Measurements from ENCODE around the gene SLC35F4.

The SLC35F4 gene

GRCh38 chr14:57823015-57823660 lies 42.8 kb downstream of the SLC35F4 start:
- no peak for DNase-seq (ENCODE audit: extremely low spot score)
- TF ChIP-seq FOXK2 (IDR thresholded peaks at IDR 0.05) (no peak), FOXA1 (IDR thresholded peaks at IDR 0.05) (no peak), SUZ12 (IDR thresholded peaks at IDR 0.05) (no peak), HDGF (IDR thresholded peaks at IDR 0.05; ENCODE audit: borderline replicate concordance) (no peak), PKNOX1 (IDR thresholded peaks at IDR 0.05) (no peak), ZNF384 (IDR thresholded peaks at IDR 0.05) (no peak), BHLHE40 (IDR thresholded peaks at IDR 0.05; ENCODE audit: borderline replicate concordance) (no peak), SP1 (IDR thresholded peaks at IDR 0.05) (no peak), TARDBP (IDR thresholded peaks at IDR 0.05) (no peak), FOXM1 (IDR thresholded peaks at IDR 0.05; ENCODE audit: borderline replicate concordance) (no peak), CTBP1 (IDR thresholded peaks at IDR 0.05; ENCODE audit: borderline replicate concordance) (no peak), ARNT (IDR thresholded peaks at IDR 0.05) (no peak), L3MBTL2 (conservative IDR thresholded peaks at IDR 0.05) (no peak), LEF1 (IDR thresholded peaks at IDR 0.05; ENCODE audit: borderline replicate concordance) (no peak), ELF4 (IDR thresholded peaks at IDR 0.05) (no peak)
- ChIA-PET CTCF (no interaction called here), POLR2A (no interaction called here)

GRCh38 chr14:57822081-57822480 lies 43.8 kb downstream of the SLC35F4 start:
- ChIA-PET CTCF (no interaction called here), POLR2A (no interaction called here)
- TF ChIP-seq ELF4 (IDR thresholded peaks at IDR 0.05) (no peak), TARDBP (IDR thresholded peaks at IDR 0.05) (no peak), FOXM1 (IDR thresholded peaks at IDR 0.05; ENCODE audit: borderline replicate concordance) (no peak)
- DNase-seq (ENCODE audit: extremely low spot score) = no peak

GRCh38 chr14:57820581-57820980 lies 45.3 kb downstream of the SLC35F4 start:
- TF ChIP-seq PKNOX1 (IDR thresholded peaks at IDR 0.05) = no peak
- TF ChIP-seq LEF1 (IDR thresholded peaks at IDR 0.05; ENCODE audit: borderline replicate concordance) = no peak
- no peak for TF ChIP-seq L3MBTL2 (conservative IDR thresholded peaks at IDR 0.05)
- TF ChIP-seq ARNT (IDR thresholded peaks at IDR 0.05) = no peak
- TF ChIP-seq NFRKB (IDR thresholded peaks at IDR 0.05) = no peak
- TF ChIP-seq ZNF384 (IDR thresholded peaks at IDR 0.05) = no peak
- no peak for TF ChIP-seq TARDBP (IDR thresholded peaks at IDR 0.05)
- no peak for TF ChIP-seq ELF4 (IDR thresholded peaks at IDR 0.05)
- TF ChIP-seq SP1 (IDR thresholded peaks at IDR 0.05) = no peak
- TF ChIP-seq HDGF (IDR thresholded peaks at IDR 0.05; ENCODE audit: borderline replicate concordance) = no peak
- TF ChIP-seq FOXA1 (IDR thresholded peaks at IDR 0.05) = no peak
- no peak for TF ChIP-seq CTBP1 (IDR thresholded peaks at IDR 0.05; ENCODE audit: borderline replicate concordance)
- TF ChIP-seq FOXK2 (IDR thresholded peaks at IDR 0.05) = no peak
- no peak for TF ChIP-seq FOXM1 (IDR thresholded peaks at IDR 0.05; ENCODE audit: borderline replicate concordance)
- TF ChIP-seq BHLHE40 (IDR thresholded peaks at IDR 0.05; ENCODE audit: borderline replicate concordance) = no peak
- TF ChIP-seq SUZ12 (IDR thresholded peaks at IDR 0.05) = no peak
- DNase-seq (ENCODE audit: extremely low spot score) = no peak
- POLR2A ChIA-PET = no interaction called here
- CTCF ChIA-PET = no interaction called here

- DNase-seq (ENCODE audit: extremely low spot score) = no peak
- TF ChIP-seq NFRKB (IDR thresholded peaks at IDR 0.05) (no peak), L3MBTL2 (conservative IDR thresholded peaks at IDR 0.05) (no peak), ZNF384 (IDR thresholded peaks at IDR 0.05) (no peak), ARNT (IDR thresholded peaks at IDR 0.05) (no peak), PKNOX1 (IDR thresholded peaks at IDR 0.05) (no peak), FOXM1 (IDR thresholded peaks at IDR 0.05; ENCODE audit: borderline replicate concordance) (no peak), FOXA1 (IDR thresholded peaks at IDR 0.05) (no peak), SUZ12 (IDR thresholded peaks at IDR 0.05) (no peak), CTBP1 (IDR thresholded peaks at IDR 0.05; ENCODE audit: borderline replicate concordance) (no peak), BHLHE40 (IDR thresholded peaks at IDR 0.05; ENCODE audit: borderline replicate concordance) (no peak), HDGF (IDR thresholded peaks at IDR 0.05; ENCODE audit: borderline replicate concordance) (no peak), TARDBP (IDR thresholded peaks at IDR 0.05) (no peak), FOXK2 (IDR thresholded peaks at IDR 0.05) (no peak), LEF1 (IDR thresholded peaks at IDR 0.05; ENCODE audit: borderline replicate concordance) (no peak), ELF4 (IDR thresholded peaks at IDR 0.05) (no peak), SP1 (IDR thresholded peaks at IDR 0.05) (no peak)
- ChIA-PET POLR2A (no interaction called here), CTCF (no interaction called here)
Measured at GRCh38 chr14:57818511-57818910, 47.4 kb downstream of the SLC35F4 start.

- TF ChIP-seq ZNF384 (IDR thresholded peaks at IDR 0.05) = no peak
- no peak for TF ChIP-seq FOXM1 (IDR thresholded peaks at IDR 0.05; ENCODE audit: borderline replicate concordance)
- no peak for TF ChIP-seq HDGF (IDR thresholded peaks at IDR 0.05; ENCODE audit: borderline replicate concordance)
- ChIA-PET CTCF (no interaction called here), POLR2A (no interaction called here)
- DNase-seq (ENCODE audit: extremely low spot score) = no peak
Measured at GRCh38 chr14:57816568-57817284, 49.2 kb downstream of the SLC35F4 start.

GRCh38 chr14:57814726-57815125 lies 51.2 kb downstream of the SLC35F4 start:
- ChIA-PET CTCF (no interaction called here), POLR2A (no interaction called here)
- TF ChIP-seq HDGF (IDR thresholded peaks at IDR 0.05; ENCODE audit: borderline replicate concordance) = no peak
- no peak for TF ChIP-seq FOXM1 (IDR thresholded peaks at IDR 0.05; ENCODE audit: borderline replicate concordance)
- no peak for TF ChIP-seq SUZ12 (IDR thresholded peaks at IDR 0.05)
- no peak for DNase-seq (ENCODE audit: extremely low spot score)

All from HEK293T (cell line).